GM19351 (cell line): ENCODE results near the gene WDFY4.

ENCODE experiments used
- ATAC-seq: cut with Tn5 transposase; IDR thresholded peaks from one replicate; pipeline ENCODE4 v1.9.1; 2021; ENCODE audit warnings: mild to moderate bottlenecking, moderate library complexity; ENCODE audit not compliant: unreplicated experiment

WDFY4 gene

DNA sequence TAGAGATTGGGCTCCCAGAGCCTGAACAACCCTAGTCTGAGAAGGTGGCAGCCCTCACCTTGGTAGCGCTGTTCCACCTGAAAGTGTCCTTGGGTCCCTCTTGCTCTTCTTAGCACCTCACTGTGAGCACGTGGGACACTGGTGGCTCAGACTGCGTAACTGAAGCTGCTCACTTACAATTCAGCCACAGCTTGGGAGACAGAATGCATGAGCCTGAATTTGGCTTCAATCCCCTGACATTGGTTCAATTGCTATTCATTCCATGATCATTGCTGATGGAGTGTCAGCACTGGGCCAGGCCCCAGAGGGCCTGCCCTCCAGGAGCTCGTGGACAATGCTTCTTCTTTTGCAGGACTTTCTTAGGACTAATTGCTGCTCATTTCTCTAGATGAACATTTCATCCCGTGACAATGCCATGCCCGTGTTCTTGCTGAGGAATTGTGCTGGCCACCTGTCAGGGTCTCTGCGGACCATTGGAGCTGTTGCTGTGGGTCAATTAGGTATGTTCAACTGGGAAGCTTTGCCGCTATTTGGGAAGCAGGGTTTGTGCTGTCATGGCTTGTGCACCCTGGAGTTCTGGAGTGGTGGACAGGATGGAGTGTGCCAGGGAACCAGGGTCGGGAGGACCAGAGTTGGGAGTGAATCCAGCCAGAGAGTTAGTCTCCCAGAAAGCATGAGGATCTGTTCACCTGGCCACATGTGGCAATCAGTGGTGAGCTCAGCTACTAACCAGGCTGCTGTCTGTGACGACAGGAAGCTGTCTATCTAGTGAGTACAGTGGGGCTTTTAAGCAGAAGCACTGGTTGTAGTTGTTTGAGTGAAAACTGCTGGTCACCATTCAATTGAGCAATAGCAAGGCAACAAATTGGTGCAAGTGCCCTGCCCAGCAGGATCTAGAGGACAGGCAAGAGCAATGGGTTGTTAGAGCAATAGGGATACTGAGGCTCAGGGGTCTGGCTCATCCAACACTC lies 105.1 kb downstream of the WDFY4 start:
- ATAC-seq = no peak

DNA sequence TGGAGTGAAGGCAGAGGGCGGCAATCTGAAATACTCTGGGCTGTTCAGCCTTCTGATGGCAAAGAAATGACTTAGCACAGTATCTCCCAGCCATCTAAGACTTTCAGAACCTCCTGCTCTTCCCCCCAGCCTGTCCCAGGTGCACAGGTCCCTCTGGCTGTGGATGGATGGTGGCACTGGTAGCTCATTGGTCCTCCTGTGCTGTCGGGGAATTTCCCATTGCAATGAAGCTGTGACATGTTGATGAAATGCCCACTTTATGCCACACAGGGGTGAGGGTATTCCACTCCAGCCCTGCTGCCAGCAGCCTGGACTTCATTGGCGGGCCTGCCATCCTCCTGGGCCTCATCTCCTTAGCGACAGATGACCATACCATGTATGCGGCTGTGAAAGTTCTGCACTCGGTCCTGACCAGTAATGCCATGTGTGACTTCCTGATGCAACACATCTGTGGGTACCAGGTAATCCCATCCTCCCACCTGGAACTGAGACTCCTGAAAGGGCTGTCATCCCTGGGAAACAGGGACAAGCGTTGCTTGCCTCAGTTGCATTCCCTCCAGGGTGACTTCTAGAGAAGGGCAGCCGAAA lies 105.9 kb downstream of the WDFY4 start:
- ATAC-seq = no peak

DNA sequence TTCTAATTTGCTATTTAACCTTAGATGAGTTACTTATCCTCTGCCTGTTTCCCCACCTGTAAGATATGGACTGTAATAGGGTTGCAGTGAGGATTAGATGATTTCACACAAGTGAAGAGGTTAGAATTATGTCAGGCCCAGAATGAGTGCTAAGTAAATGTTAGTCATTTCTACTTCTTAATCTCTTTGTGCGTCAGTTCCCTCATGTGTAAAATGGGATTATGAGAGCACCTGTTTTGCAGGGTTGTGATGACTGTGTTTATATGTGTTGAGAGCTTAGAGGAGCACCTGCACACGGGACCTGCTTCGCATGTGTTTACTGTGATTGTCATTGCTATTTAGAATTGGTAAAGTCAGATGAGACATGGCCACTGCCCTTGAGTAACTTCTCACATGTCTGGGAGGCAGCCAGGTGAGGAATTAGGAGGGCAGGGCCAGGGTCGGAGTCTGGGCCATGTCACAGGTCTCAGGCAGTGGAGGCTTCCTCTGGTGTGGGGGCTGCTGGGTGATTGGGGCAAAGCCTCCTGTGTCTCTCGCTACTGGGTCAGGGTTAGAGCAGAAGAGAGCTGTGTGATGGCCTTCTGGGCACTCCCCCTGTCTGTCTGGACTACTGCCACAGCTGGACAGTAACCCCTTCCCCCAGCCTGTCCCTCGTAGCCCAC lies 106.7 kb downstream of the WDFY4 start:
- ATAC-seq = no peak

DNA sequence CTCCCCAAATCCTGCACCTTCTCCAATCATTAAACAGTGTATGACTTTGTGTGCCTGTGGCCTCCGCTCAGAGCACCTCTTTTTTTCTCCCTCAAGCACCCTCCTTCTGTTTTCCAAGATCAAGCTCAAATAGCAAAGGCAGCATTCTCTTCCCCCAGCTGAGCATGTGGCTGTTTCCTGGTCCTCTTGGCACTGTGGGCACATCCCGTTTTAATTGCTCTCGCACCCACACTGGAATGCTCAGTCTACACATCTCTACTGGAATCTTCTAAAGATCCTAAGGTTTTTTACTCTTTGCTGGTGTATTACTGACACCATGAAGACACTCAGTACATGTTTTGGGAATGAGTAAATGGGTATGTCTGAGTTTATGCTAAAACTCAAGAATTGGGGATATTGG lies 107.4 kb downstream of the WDFY4 start:
- no peak for ATAC-seq

DNA sequence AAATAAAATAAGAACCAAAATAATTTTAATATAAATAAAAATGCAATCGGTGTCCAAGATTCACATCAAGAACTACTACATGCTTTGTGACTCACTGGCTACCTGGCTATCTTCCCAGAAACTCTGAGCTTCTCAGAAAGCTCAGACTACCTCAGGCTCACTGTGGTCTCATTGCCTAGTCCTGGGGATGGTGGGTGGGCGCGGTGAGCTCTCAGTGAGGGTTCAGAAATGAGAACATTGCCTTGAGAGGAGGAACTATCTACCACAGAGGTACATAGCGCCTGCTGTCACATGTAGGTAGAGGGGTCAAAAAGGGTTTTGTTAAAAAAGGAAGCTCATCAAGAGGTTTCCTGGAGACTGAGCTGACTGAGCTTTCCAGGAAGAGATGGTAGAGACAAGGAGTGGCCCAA lies 108.0 kb downstream of the WDFY4 start:
- ATAC-seq = no peak

DNA sequence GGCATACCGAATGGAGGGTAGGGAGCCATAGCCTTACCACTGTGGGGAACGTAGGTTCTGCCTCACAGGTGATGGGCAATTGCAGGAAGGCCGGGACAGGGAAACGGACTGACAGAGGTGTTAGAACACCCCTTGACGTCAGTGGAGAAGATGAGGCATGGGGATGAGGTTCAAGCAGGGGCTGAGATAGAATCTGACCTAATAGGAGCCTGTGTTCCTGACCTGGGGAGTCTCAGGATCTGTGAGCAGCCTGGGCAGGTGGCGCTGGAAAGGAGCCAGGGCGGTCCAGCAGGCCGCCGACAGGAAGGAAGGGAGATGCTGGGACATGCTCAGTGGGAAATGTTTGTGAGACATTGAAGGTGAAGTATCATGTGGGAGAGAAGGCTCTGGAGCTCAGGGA lies 109.4 kb downstream of the WDFY4 start:
- ATAC-seq = no peak

DNA sequence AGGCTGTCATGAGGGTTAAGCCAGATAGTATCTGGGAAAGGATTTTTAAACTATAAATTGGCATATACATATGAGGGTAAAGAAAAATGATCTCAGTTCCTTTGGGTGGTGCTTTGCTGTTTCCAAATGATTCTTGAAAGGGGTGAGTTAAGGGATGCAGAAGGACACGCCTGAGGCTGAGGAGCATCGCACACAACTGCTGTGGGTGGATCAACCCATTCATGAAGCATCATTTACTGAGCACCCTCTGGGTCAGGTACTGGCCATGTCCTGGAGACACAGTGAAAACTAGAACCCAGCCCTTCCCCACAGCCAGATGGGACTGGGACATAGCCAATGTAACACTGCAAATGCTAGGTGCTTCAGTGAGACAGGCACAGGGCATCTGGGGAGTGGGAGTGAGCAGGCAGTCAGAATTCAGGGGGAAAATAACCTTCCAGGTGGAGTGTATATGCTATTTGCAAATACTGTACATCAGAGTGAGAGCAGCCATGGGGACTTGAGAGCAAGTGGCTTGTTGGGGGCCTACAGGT lies 112.1 kb downstream of the WDFY4 start:
- no peak for ATAC-seq

DNA sequence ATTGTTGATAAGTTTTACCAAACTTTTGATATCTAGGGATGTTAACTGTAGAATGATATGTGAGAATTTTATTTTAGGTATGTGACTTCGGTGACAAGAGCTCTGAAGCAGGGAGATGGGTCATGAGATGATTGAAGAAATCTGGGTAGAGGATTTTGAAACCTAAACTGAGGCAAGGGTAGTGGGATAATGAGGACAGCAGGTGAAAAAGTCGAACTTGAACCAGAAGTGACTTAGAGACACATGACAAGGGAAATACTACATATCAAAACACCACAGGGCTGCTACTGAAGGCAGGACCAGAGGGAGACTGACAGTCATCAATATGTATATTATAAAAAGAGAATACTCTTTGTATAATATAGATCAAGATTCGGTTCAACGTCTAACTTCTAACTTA lies 113.2 kb downstream of the WDFY4 start:
- ATAC-seq = no peak

DNA sequence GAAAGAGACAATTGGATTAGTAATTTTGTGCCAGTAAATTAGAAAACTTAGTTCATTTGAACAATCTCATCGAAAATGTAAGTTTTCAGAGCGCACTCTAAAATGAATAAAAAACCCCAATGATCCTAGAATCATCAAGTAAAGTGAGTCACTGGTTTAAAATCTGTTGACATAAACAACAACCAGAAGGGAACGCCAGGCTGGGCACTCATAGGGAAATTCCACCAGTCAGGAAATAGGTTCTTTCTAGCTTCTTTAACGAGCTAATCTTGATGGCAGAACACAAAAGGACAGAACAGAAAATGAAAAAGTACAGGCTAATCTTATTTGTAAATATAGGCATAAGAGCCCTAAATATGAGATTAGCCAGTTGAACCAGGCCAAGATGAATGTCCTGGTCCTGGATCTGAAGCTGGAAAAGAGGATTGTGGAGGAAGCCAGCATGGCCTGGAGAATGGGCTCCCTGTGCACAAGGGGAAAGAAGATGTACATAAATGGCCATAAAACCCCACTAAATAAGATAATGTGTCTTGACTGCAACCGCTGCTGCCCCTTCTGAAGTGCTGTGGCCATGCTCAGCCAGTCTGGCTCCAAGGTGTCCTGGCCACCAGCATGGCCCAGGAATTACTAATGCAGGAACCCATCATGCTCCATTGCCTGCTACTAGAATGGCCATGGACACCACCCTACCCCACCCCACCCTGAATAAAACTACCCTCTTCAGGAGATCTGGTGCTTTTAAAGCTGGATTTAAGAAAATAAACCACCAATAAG lies 114.0 kb downstream of the WDFY4 start:
- no peak for ATAC-seq

DNA sequence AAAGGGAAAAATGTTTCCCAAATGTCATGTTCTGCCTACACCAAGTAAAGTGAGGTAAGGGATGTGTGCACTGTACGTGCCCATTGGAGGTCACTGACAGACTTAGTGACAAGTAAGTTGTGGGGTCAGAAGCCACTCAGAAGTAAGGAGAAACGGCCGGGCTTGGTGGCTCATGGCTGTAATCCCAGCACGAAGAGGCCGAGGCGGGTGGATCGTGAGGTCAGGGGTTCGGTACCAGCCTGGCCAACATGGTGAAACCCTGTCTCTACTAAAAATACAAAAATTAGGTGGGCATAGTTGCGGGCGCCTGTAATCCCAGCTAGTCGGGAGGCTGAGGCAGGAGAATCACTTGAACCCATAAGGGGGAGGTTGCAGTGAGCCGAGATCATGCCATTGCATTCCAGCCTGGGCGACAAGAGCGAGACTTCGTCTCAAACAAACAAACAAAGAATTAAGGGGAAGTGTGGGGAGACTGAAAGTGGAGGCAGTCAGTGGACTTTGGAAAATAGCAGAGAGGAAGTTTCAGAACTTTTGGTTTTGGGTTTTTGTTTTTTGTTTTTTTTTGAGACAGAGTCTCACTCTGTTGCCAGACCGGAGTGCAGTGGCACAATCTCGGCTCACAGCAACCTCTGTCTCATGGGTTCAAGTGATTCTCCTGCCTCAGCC lies 114.8 kb downstream of the WDFY4 start:
- no peak for ATAC-seq

DNA sequence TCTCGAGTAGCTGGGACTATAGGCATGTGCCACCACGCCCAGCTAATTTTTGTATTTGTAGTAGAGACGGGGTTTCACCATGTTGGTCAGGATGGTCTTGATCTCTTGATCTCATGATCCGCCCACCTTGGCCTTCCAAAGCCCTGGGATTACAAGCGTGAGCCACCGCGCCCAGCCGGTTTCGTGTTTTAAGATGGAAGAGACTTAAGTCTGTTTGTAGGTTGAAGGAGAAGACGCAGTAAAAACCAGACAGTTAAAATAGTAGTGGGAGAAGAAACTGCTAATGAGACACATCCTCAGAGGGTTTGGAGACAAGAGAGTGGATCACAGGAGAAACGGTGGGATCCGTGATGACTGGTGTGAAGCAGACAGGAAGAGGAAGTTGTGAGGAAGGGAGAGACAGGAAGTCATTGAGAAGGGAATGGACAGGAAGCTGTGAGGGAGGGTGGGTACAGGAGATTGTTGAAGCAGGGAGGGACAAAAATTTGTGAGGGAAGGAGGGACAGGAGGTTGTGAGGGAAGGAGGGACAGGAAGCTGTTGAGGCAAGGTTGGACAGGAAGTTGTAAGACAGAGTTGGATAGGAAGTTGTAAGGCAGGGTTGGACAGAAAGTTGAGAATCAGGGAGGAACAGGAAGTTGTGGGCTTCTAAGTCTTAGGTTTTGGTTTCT lies 115.5 kb downstream of the WDFY4 start:
- no peak for ATAC-seq

DNA sequence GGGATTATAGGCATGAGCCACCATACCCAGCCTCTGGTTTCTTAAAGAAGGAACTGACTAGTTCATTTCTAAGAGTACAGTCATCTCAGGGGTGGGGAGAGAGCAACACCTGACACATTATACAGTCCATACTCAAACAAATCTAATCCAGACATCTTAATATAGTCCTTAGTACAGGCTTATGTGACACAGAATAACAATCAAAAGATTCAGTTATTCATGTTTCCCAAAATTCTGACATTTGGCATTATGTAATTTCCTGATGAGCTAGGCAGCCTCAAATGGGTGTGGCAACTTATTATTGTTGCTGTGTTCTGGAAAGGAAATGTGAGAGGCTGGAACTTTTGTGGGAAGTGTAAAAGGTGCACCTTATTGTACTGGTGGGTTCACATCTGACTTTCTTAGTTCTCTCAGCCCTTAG lies 116.3 kb downstream of the WDFY4 start:
- no peak for ATAC-seq

DNA sequence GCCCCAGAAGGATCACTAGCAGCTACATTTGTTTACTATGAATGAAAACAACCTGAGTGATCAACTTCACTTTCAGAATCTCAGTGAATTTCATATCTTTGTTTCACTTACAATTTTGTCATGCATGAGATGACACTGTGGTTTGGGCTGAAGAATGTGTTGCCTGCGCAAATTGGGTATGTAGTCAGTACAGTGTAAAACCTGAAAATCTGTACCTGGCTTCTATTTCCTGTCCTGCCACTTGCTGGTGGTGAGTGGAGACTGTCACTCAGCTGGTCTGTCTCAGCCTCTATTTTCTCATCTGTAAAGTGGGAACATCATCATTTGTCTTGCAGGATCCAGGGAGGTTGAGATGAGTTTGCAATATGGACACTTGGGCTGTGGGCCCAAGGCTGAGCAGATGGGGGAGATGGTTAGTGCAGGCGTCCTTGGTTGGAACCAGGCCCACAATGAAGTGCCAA lies 118.0 kb downstream of the WDFY4 start:
- peak; percentile 96 for ATAC-seq

DNA sequence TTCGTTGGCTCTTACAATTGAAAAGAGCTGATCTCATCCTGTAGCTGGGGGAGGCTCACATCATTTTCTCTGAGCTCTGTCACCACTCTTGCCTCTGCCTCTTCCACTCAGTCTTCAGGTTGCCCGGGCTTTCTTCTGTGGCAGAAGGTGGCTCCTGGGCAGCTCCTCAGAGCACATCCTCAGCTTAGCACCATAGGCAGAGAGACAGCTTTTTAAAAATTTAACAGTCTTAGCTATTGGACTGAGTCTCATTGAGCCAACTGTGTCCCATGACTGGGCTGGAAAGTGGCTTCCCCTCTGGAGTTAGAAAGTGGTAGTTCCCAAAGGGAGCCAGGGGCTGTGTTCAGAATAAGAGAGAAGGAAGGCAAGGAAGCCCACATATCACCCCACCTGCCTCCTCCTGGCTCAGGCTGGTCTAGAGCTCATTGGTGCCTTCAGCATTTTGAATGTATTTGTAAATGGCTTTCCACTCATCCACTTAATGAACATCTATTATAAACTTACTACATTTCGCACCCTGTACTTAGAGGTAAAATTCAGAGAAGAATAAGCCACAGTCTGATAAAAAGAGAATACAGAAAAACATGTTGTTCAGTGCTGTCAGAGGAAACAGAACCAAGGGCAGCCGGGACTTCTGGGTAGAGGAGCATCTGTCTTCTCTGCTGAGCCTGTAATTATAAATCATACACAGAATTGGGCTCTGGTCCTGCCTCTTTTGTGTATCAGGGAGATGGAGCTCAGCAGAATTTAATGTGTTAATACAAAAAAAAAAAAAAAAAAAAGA lies 119.3 kb downstream of the WDFY4 start:
- ATAC-seq = no peak

DNA sequence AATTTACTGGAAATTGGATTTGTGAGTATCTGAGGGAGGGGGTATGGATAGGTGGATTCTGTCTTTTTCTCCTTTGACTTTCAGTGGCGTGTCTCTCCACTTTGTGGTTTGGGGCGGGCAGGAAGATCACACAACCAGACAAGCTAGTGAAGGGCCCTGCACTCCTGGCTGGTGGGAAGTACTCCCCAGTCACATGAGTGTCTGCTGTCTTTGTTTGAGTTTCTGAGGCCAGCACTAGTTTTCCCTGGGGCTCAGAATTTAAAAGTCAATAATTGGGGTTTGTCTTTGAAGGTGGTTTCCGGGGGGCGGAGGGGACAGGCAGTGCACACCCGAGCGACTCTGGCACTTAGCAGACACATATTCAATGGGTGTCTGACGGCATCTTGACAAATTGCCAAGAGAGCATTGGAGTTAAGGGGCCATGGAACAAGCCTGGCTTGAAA lies 120.1 kb downstream of the WDFY4 start:
- ATAC-seq = no peak

DNA sequence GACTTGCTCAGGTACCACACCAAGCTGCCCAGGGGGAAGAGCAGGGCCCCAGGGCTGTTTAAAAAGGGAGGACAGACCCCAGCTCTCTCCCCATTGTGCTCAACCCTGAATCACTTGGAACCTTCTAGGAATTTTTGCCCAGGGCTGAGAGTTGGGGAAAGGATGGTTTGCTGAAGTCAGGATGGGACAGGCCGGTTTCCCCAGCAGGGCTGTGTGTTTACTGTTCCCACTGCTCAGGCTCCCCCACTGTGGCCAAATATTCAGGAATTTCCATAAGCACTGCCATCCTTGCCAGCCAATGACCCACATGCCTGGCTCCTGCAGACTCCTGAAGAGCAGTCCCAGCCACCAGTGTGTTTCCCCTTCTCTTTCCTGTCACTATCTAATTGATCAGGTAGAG lies 120.7 kb downstream of the WDFY4 start:
- ATAC-seq = no peak

DNA sequence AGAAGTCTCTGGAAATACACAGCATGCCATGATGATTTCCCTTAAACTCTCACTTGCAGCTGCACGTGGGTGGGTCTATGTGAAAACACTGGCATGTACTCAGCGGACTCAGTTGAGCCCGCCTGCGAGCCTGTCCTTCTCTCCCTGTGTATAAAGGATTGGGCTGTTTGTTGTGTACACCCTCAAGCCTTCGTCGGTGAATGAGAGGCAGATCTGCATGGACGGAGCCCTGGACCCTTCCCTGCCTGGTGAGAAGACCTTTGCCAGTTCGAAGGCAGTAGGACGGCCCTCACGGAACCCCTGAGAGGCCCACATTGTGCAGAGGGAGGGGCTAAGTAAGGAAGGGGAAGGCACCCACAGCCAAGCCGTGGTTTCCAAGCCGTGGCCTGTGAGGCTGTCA lies 121.2 kb downstream of the WDFY4 start:
- no peak for ATAC-seq

DNA sequence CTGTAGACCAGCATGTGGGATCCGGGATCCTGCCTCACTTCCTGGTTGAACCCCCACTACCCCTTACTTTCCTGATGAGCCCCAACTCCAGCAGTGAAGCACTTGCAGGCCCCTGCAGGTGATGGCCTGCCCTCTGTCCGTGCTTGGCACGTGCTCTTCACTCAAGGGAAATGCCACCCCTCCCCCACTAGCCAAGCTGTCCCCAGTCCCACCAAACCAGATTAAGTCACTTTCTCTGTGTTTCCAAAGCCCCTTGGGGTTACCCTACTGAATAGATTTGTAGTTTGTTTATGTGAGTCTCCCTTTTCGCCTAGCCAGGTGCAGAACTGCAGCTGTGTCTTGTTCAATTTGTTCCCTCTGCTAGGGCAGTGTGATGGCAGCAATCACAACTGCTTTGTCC lies 121.7 kb downstream of the WDFY4 start:
- ATAC-seq = no peak
